ENCODE measurements around the gene DDA1. TPM values are rescaled to one million over a fixed set of nuclear protein-coding genes. Genes with fewer than 3 reads are reported as not detected.
A peak's percentile ranks its signal among the peaks of the same experiment; 100 is the strongest.

The DDA1 gene
- total RNA-seq, 2 experiments from 2014 or later: 44.1 to 46.7 TPM

DNA sequence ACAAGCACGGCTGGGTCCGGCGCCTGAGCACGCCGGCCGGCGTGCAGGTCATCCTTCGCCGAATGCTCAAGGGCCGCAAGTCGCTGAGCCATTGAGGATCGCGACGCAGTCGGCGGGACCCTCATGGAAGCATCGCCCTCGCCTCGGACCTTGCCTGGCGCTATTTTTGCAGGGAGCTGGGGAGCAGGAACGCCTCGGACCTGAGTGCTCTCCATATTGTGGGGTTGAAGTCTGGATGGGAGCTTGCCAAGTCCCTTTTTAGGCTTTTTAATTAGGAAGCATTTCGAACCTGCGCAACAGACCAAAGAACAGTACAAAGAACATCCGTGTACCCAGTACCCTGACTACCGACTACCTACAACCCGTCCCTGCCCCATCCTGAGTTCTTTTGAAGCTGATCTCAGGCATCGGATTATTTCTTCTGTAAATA, 3.1 kb upstream of the DDA1 start:
- Mint-ChIP-seq H3K4me1 (peaks cover 39% of the 10 kb centered on the region), H3K27ac (peak overlapping the region; percentile 89), H3K36me3 (peaks cover 1% of the 10 kb centered on the region), H3K27me3 (no peaks in the 10 kb centered on the region), H3K9me3 (no peaks in the 10 kb centered on the region), H3K4me3 (peak overlapping the region; percentile 91)
- DNase-seq: no peak
- ATAC-seq (ENCODE audit: low read depth): no peak
- POLR2A ChIA-PET: interaction anchor here (0.7 to 3.8 kb wide), 4 partner anchors 15 to 91 kb away, joined by 3 to 45 read pairs (median 4); partner anchors contain the start of genes ANO8 and USE1

DNA sequence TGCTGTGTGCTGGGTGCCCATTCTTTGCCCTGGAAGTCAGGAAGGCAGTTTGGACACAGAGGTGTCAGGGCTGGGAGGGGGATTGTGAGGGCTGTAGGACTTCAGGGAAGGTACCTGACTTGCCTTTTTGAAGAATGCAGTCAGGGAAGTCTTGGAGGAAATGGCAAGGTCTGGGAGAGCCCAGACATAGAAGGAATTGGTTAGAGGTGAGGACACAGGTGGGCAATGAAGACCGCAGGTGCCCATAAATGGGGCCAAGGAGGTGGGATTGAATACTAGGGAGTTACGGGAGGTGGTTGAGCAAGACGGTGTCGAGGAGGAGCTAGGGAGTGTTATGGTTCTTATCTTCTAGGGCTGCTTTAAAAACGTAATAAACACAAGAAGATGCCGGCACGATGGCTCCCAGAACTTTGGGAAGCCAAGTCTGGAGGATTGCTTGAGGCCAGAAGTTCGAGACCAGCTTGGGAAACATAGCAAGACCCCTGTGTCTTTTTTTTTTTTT, 1.4 kb upstream of the DDA1 start:
- DNase-seq: no peak
- Mint-ChIP-seq H3K4me1 (peaks cover 36% of the 10 kb centered on the region), H3K27me3 (no peaks in the 10 kb centered on the region), H3K36me3 (no peaks in the 10 kb centered on the region), H3K9me3 (no peaks in the 10 kb centered on the region), H3K27ac (no peak overlapping the region), H3K4me3 (peak overlapping the region; percentile 26)
- ATAC-seq (ENCODE audit: low read depth): no peak
- POLR2A ChIA-PET: interaction anchor here (2.6 to 3.8 kb wide), 3 partner anchors 16 to 26 kb away, joined by 14 to 45 read pairs (median 26); partner anchors contain the start of gene ANO8

DNA sequence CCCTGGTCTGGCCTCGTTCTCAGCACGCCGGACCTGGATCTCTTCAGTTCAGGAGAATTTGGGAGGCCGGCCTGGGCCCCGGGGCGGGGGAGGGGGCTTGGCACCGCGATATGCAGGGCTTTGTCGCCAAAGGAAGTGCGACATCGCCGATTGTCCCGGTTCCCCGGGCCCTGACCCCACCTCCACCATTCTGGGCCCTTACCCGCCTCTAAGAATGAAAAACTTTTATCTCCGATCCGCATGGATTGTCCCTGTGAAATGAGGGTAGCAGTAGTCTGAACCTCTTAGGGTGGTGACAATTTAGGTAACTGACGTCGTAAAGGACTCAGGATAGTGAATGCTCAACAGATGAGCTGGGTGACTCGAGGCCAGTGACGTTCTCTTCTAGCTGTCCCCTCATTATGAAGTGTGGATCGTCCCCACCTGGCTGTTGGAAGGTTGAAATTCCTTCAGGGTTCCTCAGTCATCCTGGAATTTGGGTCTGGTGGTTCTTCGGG, 650 bp downstream of the DDA1 start:
- Mint-ChIP-seq H3K36me3 (no peaks in the 10 kb centered on the region), H3K27ac (peak overlapping the region; percentile 99), H3K4me1 (peaks cover 26% of the 10 kb centered on the region), H3K4me3 (peak overlapping the region; percentile 99), H3K9me3 (no peaks in the 10 kb centered on the region), H3K27me3 (no peaks in the 10 kb centered on the region)
- no peak for DNase-seq
- no peak for ATAC-seq (ENCODE audit: low read depth)
- POLR2A ChIA-PET: interaction anchor here (0.8 to 3.8 kb wide), 10 partner anchors 11 to 95 kb away, joined by 3 to 45 read pairs (median 4); partner anchors contain the start of genes ANO8, BST2 and GTPBP3

DNA sequence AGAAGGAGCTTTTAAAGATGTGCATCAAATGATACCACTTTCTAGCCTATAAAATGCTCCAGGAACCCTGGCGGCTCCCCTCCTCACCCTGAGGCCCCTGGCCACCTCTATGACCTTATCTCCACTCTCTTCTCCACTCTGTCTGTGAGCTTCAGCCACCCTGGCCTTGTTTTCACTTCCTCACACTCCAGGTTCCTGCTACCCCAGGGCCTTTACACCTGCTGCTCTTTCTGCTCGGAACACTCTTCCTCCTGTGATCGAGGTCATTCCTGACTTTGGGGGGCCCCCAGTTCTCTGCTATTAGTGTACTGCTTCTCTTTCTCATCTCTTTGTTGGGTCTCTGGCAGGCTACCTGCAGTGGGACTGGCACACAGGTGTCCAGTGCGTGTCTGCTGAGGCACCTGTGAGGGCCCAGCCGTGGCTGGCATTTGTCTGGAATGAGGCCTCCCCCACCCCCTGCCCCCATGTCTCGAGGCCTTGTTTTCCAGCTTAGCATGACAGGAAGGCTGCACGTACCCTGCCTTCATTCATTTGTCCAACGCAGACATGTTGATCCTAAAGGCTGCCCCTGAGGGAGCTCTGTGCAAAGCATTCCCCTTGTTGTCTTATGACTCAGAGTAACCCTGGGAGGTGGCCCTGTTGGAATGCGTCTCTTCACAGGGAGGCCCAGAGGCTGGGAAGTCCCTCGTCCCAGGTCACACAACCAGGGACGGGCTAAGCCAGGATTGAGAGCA, 2.3 kb downstream of the DDA1 start:
- H3K36me3 Mint-ChIP-seq: peaks cover 10% of the 10 kb centered on the region
- no peaks in the 10 kb centered on the region for H3K27me3 Mint-ChIP-seq
- no peak for ATAC-seq (ENCODE audit: low read depth)
- DNase-seq: no peak
- peak overlapping the region; percentile 51 for H3K27ac Mint-ChIP-seq
- POLR2A ChIA-PET: no interaction called here
- no peaks in the 10 kb centered on the region for H3K9me3 Mint-ChIP-seq
- H3K4me1 Mint-ChIP-seq: peaks cover 23% of the 10 kb centered on the region
- H3K4me3 Mint-ChIP-seq: peak overlapping the region; percentile 2

DNA sequence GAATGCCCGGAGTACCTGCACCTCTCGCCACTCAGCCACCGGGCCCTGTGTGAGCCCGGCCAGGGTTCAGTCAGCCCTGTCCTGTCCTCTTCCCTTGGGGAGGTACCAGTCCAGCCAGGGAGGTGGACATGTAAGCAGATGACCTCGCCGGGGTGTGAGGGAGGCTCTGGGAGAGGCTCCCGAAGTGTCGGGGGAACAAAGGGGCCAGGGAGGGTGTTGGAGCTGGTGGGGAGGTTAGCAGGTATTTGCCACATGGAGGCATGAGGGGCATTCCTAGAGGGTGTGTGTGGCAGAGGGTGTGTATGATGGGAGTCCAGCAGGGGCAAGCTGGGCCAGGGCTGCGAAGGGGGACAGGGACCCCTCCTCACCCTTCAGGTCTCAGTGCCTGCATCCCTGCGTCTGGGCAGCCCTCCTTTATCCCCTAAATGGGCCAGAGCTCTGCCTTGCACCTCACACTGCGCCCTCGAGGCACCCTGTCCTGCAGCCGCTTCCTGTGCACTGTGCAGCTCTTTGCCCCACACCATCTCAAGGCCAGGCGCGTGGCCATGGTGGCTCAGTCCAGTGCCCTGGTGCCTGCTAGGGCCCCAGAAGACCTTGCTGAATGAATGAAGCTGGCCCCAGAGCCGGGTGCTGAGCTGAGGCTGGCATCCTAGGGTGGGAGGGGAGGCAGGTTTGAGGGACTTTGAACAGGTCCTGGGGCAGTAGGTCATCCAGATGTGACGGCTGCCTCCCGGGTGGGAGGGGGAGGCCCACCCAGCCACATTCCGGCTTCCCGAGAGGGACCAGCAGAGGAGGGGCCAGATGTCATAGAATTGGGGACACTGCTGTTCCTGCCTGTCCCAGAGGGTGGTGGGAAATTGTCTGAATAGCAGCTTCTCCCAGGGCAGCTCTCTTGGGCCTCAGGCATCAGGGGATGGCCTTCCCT, 3.1 kb downstream of the DDA1 start:
- no peak for ATAC-seq (ENCODE audit: low read depth)
- Mint-ChIP-seq H3K4me1 (peaks cover 21% of the 10 kb centered on the region), H3K27ac (no peak overlapping the region), H3K9me3 (no peaks in the 10 kb centered on the region), H3K4me3 (no peak overlapping the region), H3K27me3 (no peaks in the 10 kb centered on the region), H3K36me3 (peaks cover 10% of the 10 kb centered on the region)
- POLR2A ChIA-PET: no interaction called here
- no peak for DNase-seq

DNA sequence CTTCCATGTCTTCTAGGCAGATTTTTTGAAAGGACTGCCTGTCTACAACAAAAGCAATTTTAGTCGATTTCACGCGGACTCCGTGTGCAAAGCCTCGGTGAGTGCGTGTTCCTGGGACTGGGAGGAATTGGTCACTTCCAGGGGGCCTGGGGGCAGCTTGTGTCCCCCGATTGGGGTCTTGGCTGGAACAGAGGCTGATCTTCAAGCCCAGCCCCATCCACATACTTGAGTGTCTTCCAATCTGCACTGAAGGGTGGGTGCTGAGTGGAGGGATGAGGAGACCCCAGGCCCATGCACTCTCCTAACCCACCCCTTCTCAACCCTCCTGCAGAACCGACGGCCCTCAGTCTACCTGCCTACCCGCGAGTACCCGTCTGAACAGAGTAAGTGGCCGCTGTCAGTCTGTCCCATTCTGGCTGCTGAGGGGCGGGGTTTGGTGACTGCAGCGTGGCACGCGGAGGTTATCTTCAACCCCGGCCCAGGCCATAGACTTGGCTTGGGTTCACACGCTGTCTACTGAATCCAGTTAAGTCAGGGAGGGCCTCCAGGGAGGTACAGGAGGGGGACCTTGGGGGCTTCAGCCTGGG, 4.7 kb downstream of the DDA1 start:
- H3K36me3 Mint-ChIP-seq: peaks cover 10% of the 10 kb centered on the region
- DNase-seq (no peak), ATAC-seq (ENCODE audit: low read depth) (no peak)
- no peak overlapping the region for H3K27ac Mint-ChIP-seq
- peaks cover 14% of the 10 kb centered on the region for H3K4me1 Mint-ChIP-seq
- H3K4me3 Mint-ChIP-seq: no peak overlapping the region
- H3K9me3 Mint-ChIP-seq: no peaks in the 10 kb centered on the region
- POLR2A ChIA-PET: no interaction called here
- no peaks in the 10 kb centered on the region for H3K27me3 Mint-ChIP-seq

DNA sequence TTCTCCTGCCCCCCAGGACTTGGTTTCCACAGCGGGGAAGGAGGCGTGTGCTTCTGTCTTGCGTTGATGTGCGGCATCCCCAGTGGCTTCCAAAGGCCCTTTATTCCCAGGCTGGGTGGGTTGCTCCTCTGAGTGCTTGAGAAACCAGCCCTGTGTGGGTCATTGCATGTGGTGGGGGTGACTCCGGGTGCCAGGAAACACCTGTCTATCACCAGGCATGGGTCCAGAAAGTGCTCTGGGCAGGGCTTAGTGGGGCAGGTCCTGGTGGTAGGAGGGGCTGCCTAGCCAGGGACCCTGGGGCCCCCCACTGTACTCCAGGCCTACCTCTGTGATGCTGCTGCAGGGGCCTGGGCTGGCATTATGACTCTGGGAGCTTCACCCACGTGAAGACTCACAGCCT, 9.6 kb downstream of the DDA1 start:
- H3K27ac Mint-ChIP-seq: no peak overlapping the region
- no peaks in the 10 kb centered on the region for H3K9me3 Mint-ChIP-seq
- H3K27me3 Mint-ChIP-seq: no peaks in the 10 kb centered on the region
- no peak overlapping the region for H3K4me3 Mint-ChIP-seq
- peaks cover 5% of the 10 kb centered on the region for H3K4me1 Mint-ChIP-seq
- no peak for DNase-seq
- POLR2A ChIA-PET: interaction anchor here (1.7 kb wide), 1 partner anchor 10 kb away, joined by 3 read pairs; no protein-coding TSS in a partner anchor
- H3K36me3 Mint-ChIP-seq: peaks cover 15% of the 10 kb centered on the region
- ATAC-seq (ENCODE audit: low read depth): no peak

DNA sequence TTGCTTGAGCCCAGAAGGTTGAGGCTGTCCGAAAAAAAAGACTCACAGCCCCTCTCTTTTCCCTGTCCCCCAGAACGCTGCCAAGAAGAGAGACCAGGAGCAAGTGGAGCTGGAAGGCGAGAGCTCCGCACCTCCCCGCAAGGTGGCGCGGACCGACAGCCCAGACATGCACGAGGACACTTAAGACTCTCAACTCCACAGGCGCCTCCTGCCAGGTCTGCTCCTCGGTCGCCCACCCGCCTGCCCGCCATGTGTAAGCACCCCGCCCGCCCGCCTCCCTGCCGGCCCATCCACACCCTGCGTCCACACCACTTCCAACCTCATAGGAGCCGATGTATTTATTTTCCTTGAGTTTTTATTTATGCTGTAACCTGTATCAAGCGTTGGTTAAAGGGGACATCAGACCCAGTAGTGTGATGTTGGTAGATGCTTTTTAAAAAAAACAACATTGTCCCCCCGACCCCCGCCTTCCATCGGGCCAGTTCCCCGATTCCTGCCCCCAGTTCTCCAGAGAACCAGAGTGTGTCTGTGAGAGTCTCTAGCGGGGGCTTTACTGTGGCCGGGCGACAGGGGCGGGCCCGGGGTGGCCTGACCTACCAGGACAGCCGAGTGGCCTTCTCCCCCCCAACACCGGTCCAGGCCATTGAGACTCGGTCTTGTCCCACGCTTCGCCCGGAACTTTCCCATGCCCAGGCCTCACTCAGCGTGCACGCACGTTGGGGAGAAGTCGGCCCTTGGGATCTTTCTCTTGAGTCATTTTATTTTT, 10.3 kb downstream of the DDA1 start:
- Mint-ChIP-seq H3K36me3 (peaks cover 15% of the 10 kb centered on the region), H3K4me3 (no peak overlapping the region), H3K27me3 (no peaks in the 10 kb centered on the region), H3K4me1 (peaks cover 5% of the 10 kb centered on the region), H3K27ac (no peak overlapping the region), H3K9me3 (no peaks in the 10 kb centered on the region)
- DNase-seq (no peak), ATAC-seq (ENCODE audit: low read depth) (no peak)
- POLR2A ChIA-PET: interaction anchor here (1.7 kb wide), 1 partner anchor 11 kb away, joined by 3 read pairs; no protein-coding TSS in a partner anchor

DNA sequence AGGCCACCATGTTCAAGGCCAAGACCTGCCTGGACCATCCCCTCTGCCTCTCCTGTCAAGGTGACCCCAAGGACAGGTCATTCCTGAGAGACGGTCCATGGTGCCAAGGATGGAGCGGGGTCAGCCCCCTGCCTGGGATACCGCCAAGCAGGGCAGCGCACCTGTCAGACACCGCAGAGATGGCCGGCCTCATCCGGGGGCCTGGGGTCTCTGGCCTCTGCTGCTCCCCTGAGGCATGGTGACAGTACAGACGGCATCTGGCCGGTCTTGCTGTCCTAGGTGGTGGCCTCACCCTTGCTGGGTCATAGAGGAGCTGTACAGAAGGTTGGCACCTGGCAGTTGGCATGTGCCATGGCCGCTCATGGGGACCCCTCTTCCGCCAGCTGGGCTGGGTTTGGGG, 11.1 kb downstream of the DDA1 start:
- Mint-ChIP-seq H3K27ac (no peak overlapping the region), H3K4me1 (peaks cover 5% of the 10 kb centered on the region), H3K9me3 (no peaks in the 10 kb centered on the region), H3K36me3 (peaks cover 14% of the 10 kb centered on the region), H3K4me3 (no peak overlapping the region), H3K27me3 (no peaks in the 10 kb centered on the region)
- ATAC-seq (ENCODE audit: low read depth) (no peak), DNase-seq (no peak)
- POLR2A ChIA-PET: interaction anchor here (1.2 kb wide), 1 partner anchor 11 kb away, joined by 3 read pairs; the partner anchor contains the start of gene DDA1

DNA sequence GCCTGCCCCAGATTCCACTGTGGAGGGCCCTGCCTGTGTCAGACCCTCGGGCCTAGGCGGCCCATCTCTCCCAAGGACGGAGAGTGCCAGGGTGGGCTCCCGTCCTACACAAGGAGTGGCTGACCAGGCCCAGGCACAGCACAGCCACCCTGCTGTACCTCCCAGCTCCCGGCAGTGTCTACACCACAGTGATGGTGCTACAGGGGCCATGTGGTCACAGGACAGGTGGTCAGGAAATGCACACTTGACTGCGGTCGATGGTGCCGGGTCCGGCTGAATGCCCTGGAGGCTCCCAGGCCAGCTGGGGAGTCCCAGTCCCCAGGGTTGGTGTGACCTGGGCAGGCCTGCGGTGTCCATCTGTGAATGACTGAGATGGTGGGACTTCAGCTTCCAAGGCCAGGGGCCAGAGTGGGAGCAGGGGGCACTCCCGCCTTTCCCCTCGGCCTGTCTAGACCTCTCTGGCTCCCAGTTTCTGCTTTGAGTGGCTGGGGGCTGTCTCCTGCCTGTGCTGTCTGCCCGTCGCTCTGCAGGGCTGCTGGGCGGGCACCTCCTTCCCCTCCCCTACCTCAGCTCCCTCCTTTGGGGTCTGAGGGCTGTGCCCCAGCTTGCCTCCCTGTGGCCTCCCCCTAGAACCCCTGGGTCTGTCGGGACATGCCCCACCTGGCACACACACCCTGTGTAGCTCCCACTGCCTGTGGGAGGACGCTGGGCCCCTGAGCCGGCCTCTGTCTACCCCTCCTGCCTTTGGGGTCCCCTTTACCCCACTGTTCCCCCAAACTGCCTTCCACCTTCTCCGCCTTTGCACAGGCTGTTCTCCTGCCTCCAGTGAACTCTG, 12.5 kb downstream of the DDA1 start:
- Mint-ChIP-seq H3K4me3 (no peak overlapping the region), H3K27ac (peak overlapping the region; percentile 28), H3K27me3 (no peaks in the 10 kb centered on the region), H3K9me3 (no peaks in the 10 kb centered on the region), H3K4me1 (peaks cover 4% of the 10 kb centered on the region), H3K36me3 (peaks cover 5% of the 10 kb centered on the region)
- DNase-seq (no peak), ATAC-seq (ENCODE audit: low read depth) (no peak)
- POLR2A ChIA-PET: interaction anchor here (0.6 to 0.9 kb wide), 2 partner anchors 12 to 1170 kb away, joined by 3 read pairs; no protein-coding TSS in a partner anchor

DNA sequence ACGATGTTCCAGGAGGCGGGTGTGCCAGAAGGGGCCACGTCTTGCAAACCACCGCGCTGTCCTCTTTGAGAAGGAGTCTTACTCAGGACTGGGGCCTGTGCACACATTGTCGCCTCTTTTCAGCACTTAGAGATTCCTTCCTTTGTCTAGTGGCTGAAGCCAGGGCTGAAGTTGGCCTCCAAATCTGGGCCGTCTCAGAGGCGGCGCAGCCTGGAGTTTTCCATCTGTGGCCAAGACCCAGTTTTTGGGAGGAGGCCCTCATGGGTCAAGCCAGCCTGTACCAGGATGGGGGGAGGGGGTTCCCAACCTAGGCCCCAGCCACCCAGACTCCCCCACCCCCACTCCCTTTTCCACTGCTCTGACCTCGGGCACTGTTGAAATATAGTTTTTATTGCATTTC, 13.5 kb downstream of the DDA1 start:
- POLR2A ChIA-PET: interaction anchor here (2.3 kb wide), 1 partner anchor 10 kb away, joined by 10 read pairs; no protein-coding TSS in a partner anchor
- H3K9me3 Mint-ChIP-seq: no peaks in the 10 kb centered on the region
- no peak overlapping the region for H3K4me3 Mint-ChIP-seq

More for the DNA sequence above, 13.5 kb downstream of the DDA1 start:
- H3K27me3 Mint-ChIP-seq: no peaks in the 10 kb centered on the region
- H3K4me1 Mint-ChIP-seq: peaks cover 4% of the 10 kb centered on the region
- DNase-seq (no peak), ATAC-seq (ENCODE audit: low read depth) (no peak)
- no peak overlapping the region for H3K27ac Mint-ChIP-seq
- H3K36me3 Mint-ChIP-seq: peaks cover 5% of the 10 kb centered on the region

Measured in activated naive CD8-positive, alpha-beta T cell treated with anti-CD3 and anti-CD28 coated beads, Interleukin-2, amount 10 ng/mL, durations not matched to agents 7 days and 5 days (primary cell).